ENCODE measurements around the gene DHX58.

DHX58 gene

DNA sequence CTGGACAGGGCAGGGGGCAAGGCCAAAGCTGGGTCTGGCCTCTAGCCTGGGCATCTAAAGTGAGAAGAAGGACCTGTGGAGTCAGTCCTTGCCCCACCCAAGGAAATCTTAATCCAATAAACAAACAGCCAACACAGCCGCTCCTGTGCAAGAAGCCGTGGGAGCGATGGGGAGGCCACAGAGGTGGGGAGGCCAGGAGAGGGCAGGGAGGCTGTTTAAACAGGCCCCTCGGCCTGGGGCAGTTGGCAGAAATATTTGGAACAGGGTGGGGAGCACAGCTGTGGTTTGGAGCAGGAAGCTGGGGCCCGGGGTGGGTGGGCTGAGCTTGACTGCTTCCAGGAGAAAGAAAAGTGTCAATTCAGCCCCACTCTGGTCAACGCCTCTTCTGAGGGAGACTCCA is 19.6 kb downstream of the DHX58 start:
- H3K4me3 ChIP-seq (ENCODE audit: low read depth in 1 of 2, low read length in 2 of 2): no peak overlapping the region
- H3K9me3 ChIP-seq (ENCODE audit: control insufficient read depth in 1 of 2, low read length in 2 of 2): no peaks in the 10 kb centered on the region
- H3K27me3 ChIP-seq (ENCODE audit: low read depth, low read length): peaks cover 23% of the 10 kb centered on the region
- no peak overlapping the region for H3K27ac ChIP-seq (ENCODE audit: low read length)
- no peaks in the 10 kb centered on the region for H3K36me3 ChIP-seq (ENCODE audit: control insufficient read depth in 1 of 2, insufficient read depth in 2 of 2, low read length in 2 of 2)
- H3K4me1 ChIP-seq (ENCODE audit: control insufficient read depth in 1 of 2, insufficient read depth in 2 of 2, low read length in 2 of 2): peaks cover 0 to 5% of the 10 kb centered on the region in 2 donors

- Histone ChIP-seq H3K4me1 (ENCODE audit: control insufficient read depth in 1 of 2, insufficient read depth in 2 of 2, low read length in 2 of 2) (no peaks in the 10 kb centered on the region), H3K36me3 (ENCODE audit: control insufficient read depth in 1 of 2, insufficient read depth in 2 of 2, low read length in 2 of 2) (no peaks in the 10 kb centered on the region), H3K9me3 (ENCODE audit: control insufficient read depth in 1 of 2, low read length in 2 of 2) (no peaks in the 10 kb centered on the region), H3K4me3 (ENCODE audit: low read depth in 1 of 2, low read length in 2 of 2) (no peak overlapping the region), H3K27ac (ENCODE audit: low read length) (no peak overlapping the region), H3K27me3 (ENCODE audit: low read depth, low read length) (peaks cover 8% of the 10 kb centered on the region)
These were observed 21.3 kb downstream of the DHX58 start for GRCh38 chr17:42090964-42091790.

DNA sequence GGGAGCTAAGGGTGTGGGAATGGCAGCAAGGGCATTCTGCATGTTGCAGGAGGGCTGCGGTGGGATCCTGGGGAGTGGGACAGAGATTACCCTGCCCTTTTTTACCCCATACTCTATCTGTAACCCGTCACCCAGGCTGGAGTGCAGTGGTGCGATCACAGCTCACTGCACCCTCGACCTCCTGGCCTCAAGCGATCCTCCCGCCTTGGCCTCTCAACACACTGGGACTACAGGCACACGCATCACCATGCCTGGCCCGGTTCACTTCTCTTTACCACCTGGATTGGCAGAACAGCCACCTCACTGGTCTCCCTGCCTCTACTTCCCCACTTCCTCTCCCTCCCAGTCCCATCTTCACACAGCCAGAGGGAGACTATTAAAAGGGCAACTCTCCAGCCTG is 23.8 kb downstream of the DHX58 start:
- H3K4me1 ChIP-seq (ENCODE audit: control insufficient read depth in 1 of 2, insufficient read depth in 2 of 2, low read length in 2 of 2): no peaks in the 10 kb centered on the region
- no peaks in the 10 kb centered on the region for H3K9me3 ChIP-seq (ENCODE audit: control insufficient read depth in 1 of 2, low read length in 2 of 2)
- no peak overlapping the region for H3K4me3 ChIP-seq (ENCODE audit: low read depth in 1 of 2, low read length in 2 of 2)
- no peak overlapping the region for H3K27ac ChIP-seq (ENCODE audit: low read length)
- H3K27me3 ChIP-seq (ENCODE audit: low read depth, low read length): peaks cover 5% of the 10 kb centered on the region
- no peaks in the 10 kb centered on the region for H3K36me3 ChIP-seq (ENCODE audit: control insufficient read depth in 1 of 2, insufficient read depth in 2 of 2, low read length in 2 of 2)

GRCh38 chr17:42087736-42088705 is 24.5 kb downstream of the DHX58 start:
- Histone ChIP-seq H3K27ac (ENCODE audit: low read length) (no peak overlapping the region), H3K27me3 (ENCODE audit: low read depth, low read length) (peaks cover 5% of the 10 kb centered on the region), H3K4me1 (ENCODE audit: control insufficient read depth in 1 of 2, insufficient read depth in 2 of 2, low read length in 2 of 2) (no peaks in the 10 kb centered on the region), H3K36me3 (ENCODE audit: control insufficient read depth in 1 of 2, insufficient read depth in 2 of 2, low read length in 2 of 2) (no peaks in the 10 kb centered on the region), H3K4me3 (ENCODE audit: low read depth in 1 of 2, low read length in 2 of 2) (no peak overlapping the region), H3K9me3 (ENCODE audit: control insufficient read depth in 1 of 2, low read length in 2 of 2) (no peaks in the 10 kb centered on the region)

DNA sequence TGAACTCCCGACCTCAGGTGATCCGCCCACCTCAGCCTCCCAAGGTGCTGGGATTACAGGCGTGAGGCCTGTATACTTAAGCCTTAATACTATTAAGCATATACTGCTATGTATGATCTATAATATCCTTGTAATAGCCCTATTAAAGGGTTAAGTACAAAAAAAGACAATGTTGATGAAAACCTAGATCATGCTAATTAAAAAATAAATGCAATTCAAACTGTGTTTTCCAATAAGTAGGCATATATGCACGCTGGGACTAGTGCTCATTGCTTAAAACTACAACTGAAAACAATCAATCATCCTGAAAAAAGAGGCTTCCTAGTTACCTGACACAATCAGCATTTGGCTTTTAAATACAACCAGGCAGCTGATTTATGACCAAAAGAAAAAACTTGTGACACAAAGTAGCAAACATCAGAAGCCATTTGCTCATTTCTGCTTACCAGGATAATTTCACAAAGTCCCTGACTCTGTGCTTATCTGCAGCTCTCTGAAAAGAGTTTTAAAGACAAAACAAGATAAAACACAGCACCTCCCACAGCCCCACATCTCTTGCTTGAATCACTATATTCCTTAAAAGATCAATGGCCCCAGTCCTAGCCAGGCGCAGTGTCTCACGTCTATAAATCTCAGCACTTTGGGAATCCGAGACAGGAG is 25.3 kb downstream of the DHX58 start:
- H3K27ac ChIP-seq (ENCODE audit: low read length): no peak overlapping the region
- no peaks in the 10 kb centered on the region for H3K36me3 ChIP-seq (ENCODE audit: control insufficient read depth in 1 of 2, insufficient read depth in 2 of 2, low read length in 2 of 2)
- H3K27me3 ChIP-seq (ENCODE audit: low read depth, low read length): peaks cover 5% of the 10 kb centered on the region
- H3K4me3 ChIP-seq (ENCODE audit: low read depth in 1 of 2, low read length in 2 of 2): no peak overlapping the region
- no peaks in the 10 kb centered on the region for H3K9me3 ChIP-seq (ENCODE audit: control insufficient read depth in 1 of 2, low read length in 2 of 2)
- H3K4me1 ChIP-seq (ENCODE audit: control insufficient read depth in 1 of 2, insufficient read depth in 2 of 2, low read length in 2 of 2): no peaks in the 10 kb centered on the region

DNA sequence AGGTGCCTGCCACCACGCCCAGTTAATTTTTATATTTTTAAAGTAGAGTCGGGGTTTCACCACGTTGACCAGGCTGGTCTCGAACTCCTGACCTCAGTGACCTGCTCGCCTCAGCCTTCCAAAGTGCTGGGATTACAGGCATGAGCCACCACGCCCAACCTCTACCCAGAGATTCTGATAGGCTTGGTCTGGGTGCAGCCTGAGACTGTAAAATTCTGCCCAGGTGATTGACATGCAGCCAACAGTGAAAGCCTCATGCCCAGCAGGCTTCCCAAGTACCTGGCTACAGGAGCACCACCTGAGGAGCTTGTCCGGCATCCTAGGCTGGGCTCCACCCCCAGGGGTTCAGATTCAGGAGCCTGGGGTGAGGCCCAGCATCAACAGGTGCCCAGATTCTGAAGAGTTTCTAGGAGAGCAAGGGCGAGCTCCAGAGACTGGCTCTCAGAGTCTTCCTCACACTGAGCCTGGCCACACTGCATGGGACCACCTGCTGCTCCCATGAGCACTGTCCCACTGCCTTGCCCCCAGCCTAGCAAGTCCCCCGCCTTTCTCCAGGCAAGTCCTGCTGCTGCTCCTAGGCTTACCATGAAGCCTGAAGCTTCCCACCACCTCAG is 30.9 kb downstream of the DHX58 start:
- Histone ChIP-seq H3K9me3 (ENCODE audit: control insufficient read depth in 1 of 2, low read length in 2 of 2) (no peaks in the 10 kb centered on the region), H3K36me3 (ENCODE audit: control insufficient read depth in 1 of 2, insufficient read depth in 2 of 2, low read length in 2 of 2) (no peaks in the 10 kb centered on the region), H3K27me3 (ENCODE audit: low read depth, low read length) (no peaks in the 10 kb centered on the region), H3K4me1 (ENCODE audit: control insufficient read depth in 1 of 2, insufficient read depth in 2 of 2, low read length in 2 of 2) (no peaks in the 10 kb centered on the region), H3K27ac (ENCODE audit: low read length) (no peak overlapping the region), H3K4me3 (ENCODE audit: low read depth in 1 of 2, low read length in 2 of 2) (no peak overlapping the region)

DNA sequence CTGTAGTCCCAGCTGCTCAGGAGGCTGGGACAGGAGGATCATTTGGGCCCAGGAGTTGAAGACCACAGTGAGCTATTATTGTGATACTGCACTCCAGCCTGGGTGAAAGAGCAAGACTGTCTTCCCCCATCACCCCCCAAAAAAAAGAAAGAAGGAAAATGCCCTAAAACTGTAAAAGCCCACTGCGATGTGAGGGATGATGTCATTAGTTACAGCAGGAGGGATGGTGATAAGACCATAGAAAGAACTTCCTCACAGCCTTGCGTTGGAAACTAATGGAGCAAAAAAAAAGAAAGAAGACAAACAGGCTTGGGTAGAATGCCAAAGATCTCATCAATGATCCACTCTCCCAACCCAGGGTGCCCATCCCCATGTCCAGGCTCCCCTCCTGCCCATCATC is 33.0 kb downstream of the DHX58 start:
- no peak overlapping the region for H3K4me3 ChIP-seq (ENCODE audit: low read depth in 1 of 2, low read length in 2 of 2)
- H3K36me3 ChIP-seq (ENCODE audit: control insufficient read depth in 1 of 2, insufficient read depth in 2 of 2, low read length in 2 of 2): no peaks in the 10 kb centered on the region
- no peaks in the 10 kb centered on the region for H3K4me1 ChIP-seq (ENCODE audit: control insufficient read depth in 1 of 2, insufficient read depth in 2 of 2, low read length in 2 of 2)
- H3K27me3 ChIP-seq (ENCODE audit: low read depth, low read length): no peaks in the 10 kb centered on the region
- no peaks in the 10 kb centered on the region for H3K9me3 ChIP-seq (ENCODE audit: control insufficient read depth in 1 of 2, low read length in 2 of 2)
- no peak overlapping the region for H3K27ac ChIP-seq (ENCODE audit: low read length)

- Histone ChIP-seq H3K36me3 (ENCODE audit: control insufficient read depth in 1 of 2, insufficient read depth in 2 of 2, low read length in 2 of 2) (no peaks in the 10 kb centered on the region), H3K4me1 (ENCODE audit: control insufficient read depth in 1 of 2, insufficient read depth in 2 of 2, low read length in 2 of 2) (no peaks in the 10 kb centered on the region), H3K4me3 (ENCODE audit: low read depth in 1 of 2, low read length in 2 of 2) (no peak overlapping the region), H3K27ac (ENCODE audit: low read length) (no peak overlapping the region), H3K9me3 (ENCODE audit: control insufficient read depth in 1 of 2, low read length in 2 of 2) (no peaks in the 10 kb centered on the region), H3K27me3 (ENCODE audit: low read depth, low read length) (no peaks in the 10 kb centered on the region)
These were observed 34.0 kb downstream of the DHX58 start for GRCh38 chr17:42078396-42079043.

DNA sequence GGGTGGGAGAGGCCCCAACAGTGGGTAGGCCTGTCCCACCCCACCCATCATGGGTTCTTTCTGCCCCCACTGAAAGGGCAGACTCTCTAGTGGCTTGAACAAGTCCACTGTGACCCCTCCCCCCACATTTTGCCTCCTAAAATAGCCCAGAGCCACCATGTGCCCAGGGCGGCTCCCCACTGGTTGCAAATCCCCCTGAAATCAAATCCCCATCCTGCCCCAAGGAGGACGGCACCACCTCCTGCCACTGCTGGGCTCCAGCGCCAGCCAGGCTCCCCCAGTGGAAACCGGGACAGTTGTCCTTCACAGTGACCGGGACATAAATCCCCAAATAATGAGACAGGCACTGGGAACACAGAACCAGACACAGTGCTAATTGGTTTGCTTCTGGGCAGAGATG is 34.8 kb downstream of the DHX58 start:
- Histone ChIP-seq H3K27ac (ENCODE audit: low read length) (no peak overlapping the region), H3K36me3 (ENCODE audit: control insufficient read depth in 1 of 2, insufficient read depth in 2 of 2, low read length in 2 of 2) (no peaks in the 10 kb centered on the region), H3K9me3 (ENCODE audit: control insufficient read depth in 1 of 2, low read length in 2 of 2) (no peaks in the 10 kb centered on the region)

GRCh38 chr17:42076797-42077559 is 35.5 kb downstream of the DHX58 start:
- no peaks in the 10 kb centered on the region for H3K36me3 ChIP-seq (ENCODE audit: control insufficient read depth in 1 of 2, insufficient read depth in 2 of 2, low read length in 2 of 2)
- no peak overlapping the region for H3K4me3 ChIP-seq (ENCODE audit: low read depth in 1 of 2, low read length in 2 of 2)
- H3K4me1 ChIP-seq (ENCODE audit: control insufficient read depth in 1 of 2, insufficient read depth in 2 of 2, low read length in 2 of 2): peaks cover 0 to 10% of the 10 kb centered on the region in 2 donors
- H3K27me3 ChIP-seq (ENCODE audit: low read depth, low read length): peaks cover 9% of the 10 kb centered on the region
- no peaks in the 10 kb centered on the region for H3K9me3 ChIP-seq (ENCODE audit: control insufficient read depth in 1 of 2, low read length in 2 of 2)
- H3K27ac ChIP-seq (ENCODE audit: low read length): no peak overlapping the region

More for the DNA sequence above, 34.8 kb downstream of the DHX58 start:
- peaks cover 0 to 3% of the 10 kb centered on the region in 2 donors for H3K4me1 ChIP-seq (ENCODE audit: control insufficient read depth in 1 of 2, insufficient read depth in 2 of 2, low read length in 2 of 2)
- peaks cover 2% of the 10 kb centered on the region for H3K27me3 ChIP-seq (ENCODE audit: low read depth, low read length)
- H3K4me3 ChIP-seq (ENCODE audit: low read depth in 1 of 2, low read length in 2 of 2): no peak overlapping the region
